ENCODE measurements around the gene EMILIN1. TPM values are rescaled to one million over a fixed set of nuclear protein-coding genes. Genes with fewer than 3 reads are reported as not detected.

Gene EMILIN1
- polyA plus RNA-seq, 1 of the 3 experiments (the other 2 are of a cell fraction): 286 TPM

DNA sequence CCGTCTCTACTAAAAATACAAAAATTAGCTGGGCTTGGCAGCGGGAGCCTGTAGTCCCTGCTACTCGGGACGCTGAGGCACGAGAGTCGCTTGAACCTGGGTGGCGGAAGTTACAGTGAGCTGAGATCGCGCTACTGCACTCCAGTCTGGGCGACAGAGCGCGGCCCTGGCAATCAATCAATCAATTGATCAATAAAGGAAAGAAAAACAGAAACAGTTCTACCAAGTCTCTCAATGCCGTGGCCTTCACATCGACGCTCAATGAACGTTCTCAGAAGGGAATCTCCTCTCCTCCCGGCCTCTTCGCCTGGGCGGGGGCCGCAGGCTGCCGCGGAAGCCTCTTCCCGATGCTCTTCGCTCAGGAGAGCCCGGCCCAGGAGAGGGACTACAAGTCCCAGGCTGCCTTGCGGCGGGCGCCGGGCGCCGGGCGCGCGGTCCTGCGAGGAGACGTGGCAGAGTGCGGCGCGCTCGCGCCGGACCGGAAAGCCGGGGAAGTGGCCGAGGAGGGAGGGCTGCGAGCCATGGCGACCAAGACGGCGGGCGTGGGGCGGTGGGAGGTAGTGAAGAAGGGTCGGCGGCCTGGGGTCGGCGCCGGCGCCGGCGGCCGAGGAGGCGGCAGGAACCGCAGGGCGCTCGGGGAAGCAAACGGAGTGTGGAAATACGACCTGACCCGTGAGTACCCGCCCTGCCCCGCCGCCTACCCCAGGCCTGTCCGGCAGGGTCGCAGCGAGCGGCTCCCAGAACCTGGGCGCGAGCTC lies 45.7 kb upstream of the EMILIN1 start, which contains the start of gene TMEM214:
TMEM214 (plus strand) TSS at position 471 of the 758 bp plus-strand sequence; CDS start at position 522, 51 bp downstream.
- H3F3A ChIP-seq (replicated peaks; ENCODE audit: insufficient read depth): no peaks in the 10 kb centered on the region
- under 1% methylated on average over 49 of the region's 76 CpGs for WGBS (ENCODE audit: low lambda C conversion rate)
- peak within 1 kb of the TSS; percentile 92 for H3K9ac ChIP-seq
- no peaks in the 10 kb centered on the region for H3K27me3 ChIP-seq (ENCODE audit: insufficient read depth)
- H3K79me2 ChIP-seq (ENCODE audit: insufficient read depth): peaks cover 60% of the 10 kb centered on the region
- peak within 1 kb of the TSS; percentile 95 for H2AFZ ChIP-seq (ENCODE audit: low read depth)
- DNase-seq: peak; percentile 99
- no peaks in the 10 kb centered on the region for H3K9me3 ChIP-seq
- H3K27ac ChIP-seq (ENCODE audit: low read depth in 2 of 2, low read length in 1 of 2): peak within 1 kb of the TSS; percentile 54 to 75; a peak in 2 of 4 replicates
- H3K4me2 ChIP-seq: peak within 1 kb of the TSS; percentile 98
- ChIA-PET POLR2A (interaction anchor here (1.2 to 3.0 kb wide), 5 partner anchors 10 to 54 kb away, joined by 3 to 16 read pairs (median 6); partner anchors contain the start of genes AGBL5, KHK and OST4), CTCF (interaction anchor here (1.0 to 33.3 kb wide), 12 partner anchors 10 to 247 kb away, joined by 3 to 1017 read pairs (median 6); partner anchors contain the start of genes AGBL5, EMILIN1, KHK and MAPRE3)
- H3K9me2 ChIP-seq: no peaks in the 10 kb centered on the region
- peaks cover 28 to 32% of the 10 kb centered on the region in 2 experiments for H3K36me3 ChIP-seq (replicated peaks in 1 of 2; ENCODE audit: control insufficient read depth in 1 of 2, insufficient read depth in 2 of 2, low read length in 1 of 2)
- no peaks in the 10 kb centered on the region; the same call in 1 of the 2 replicates for H4K20me1 ChIP-seq (ENCODE audit: insufficient read depth)
- peaks cover 8 to 17% of the 10 kb centered on the region in 2 experiments; a peak in 3 of 4 replicates for H3K4me1 ChIP-seq (ENCODE audit: control insufficient read depth in 1 of 2, insufficient read depth in 2 of 2, low read depth in 1 of 2, low read length in 1 of 2)
- H3K4me3 ChIP-seq (ENCODE audit: low read depth in 2 of 2, low read length in 1 of 2): peak within 1 kb of the TSS; percentile 87 to 95
- TF ChIP-seq FOSL2 (IDR thresholded peaks at IDR 0.05; ENCODE audit: borderline replicate concordance, low read depth) (no peak), SIN3A (IDR thresholded peaks at IDR 0.05; ENCODE audit: borderline replicate concordance, low read depth, low read length) (peak; percentile 90; the same call in 1 of the 2 replicates), FOXJ3 (CRISPR knock-in tag; IDR thresholded peaks at IDR 0.05) (no peak), RAD21 (IDR thresholded peaks at IDR 0.05; ENCODE audit: low read length) (no peak), MEF2A (IDR thresholded peaks at IDR 0.05; ENCODE audit: borderline replicate concordance, low read depth) (no peak), RXRA (IDR thresholded peaks at IDR 0.05; ENCODE audit: borderline replicate concordance, low read depth) (no peak), YY1 (IDR thresholded peaks at IDR 0.05; ENCODE audit: low read depth) (no peak), NFIC (IDR thresholded peaks at IDR 0.05; ENCODE audit: borderline replicate concordance) (no peak), POLR2AphosphoS5 (IDR thresholded peaks at IDR 0.05; ENCODE audit: low read depth, low read length) (peak; percentile 85), REST (IDR thresholded peaks at IDR 0.05; ENCODE audit: low read depth, low read length) (no peak; the same call in 1 of the 2 replicates), TAF1 (IDR thresholded peaks at IDR 0.05; ENCODE audit: borderline replicate concordance, low read depth, low read length) (peak; percentile 76), MXI1 (IDR thresholded peaks at IDR 0.05; ENCODE audit: low read depth, low read length) (peak; percentile 96), NRF1 (IDR thresholded peaks at IDR 0.05; ENCODE audit: low read depth, low read length) (peak; percentile 54), CHD2 (IDR thresholded peaks at IDR 0.05; ENCODE audit: low read length, partially characterized antibody) (peak; percentile 91), ELF1 (IDR thresholded peaks at IDR 0.05) (peak; percentile 62), GATA2 (CRISPR knock-in tag; IDR thresholded peaks at IDR 0.05) (no peak)
- TF ChIP-seq, protein P1, sequence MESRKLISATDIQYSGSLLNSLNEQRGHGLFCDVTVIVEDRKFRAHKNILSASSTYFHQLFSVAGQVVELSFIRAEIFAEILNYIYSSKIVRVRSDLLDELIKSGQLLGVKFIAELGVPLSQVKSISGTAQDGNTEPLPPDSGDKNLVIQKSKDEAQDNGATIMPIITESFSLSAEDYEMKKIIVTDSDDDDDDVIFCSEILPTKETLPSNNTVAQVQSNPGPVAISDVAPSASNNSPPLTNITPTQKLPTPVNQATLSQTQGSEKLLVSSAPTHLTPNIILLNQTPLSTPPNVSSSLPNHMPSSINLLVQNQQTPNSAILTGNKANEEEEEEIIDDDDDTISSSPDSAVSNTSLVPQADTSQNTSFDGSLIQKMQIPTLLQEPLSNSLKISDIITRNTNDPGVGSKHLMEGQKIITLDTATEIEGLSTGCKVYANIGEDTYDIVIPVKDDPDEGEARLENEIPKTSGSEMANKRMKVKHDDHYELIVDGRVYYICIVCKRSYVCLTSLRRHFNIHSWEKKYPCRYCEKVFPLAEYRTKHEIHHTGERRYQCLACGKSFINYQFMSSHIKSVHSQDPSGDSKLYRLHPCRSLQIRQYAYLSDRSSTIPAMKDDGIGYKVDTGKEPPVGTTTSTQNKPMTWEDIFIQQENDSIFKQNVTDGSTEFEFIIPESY (IDR thresholded peaks at IDR 0.05; ENCODE audit: borderline replicate concordance, low read depth): peak; percentile 45
- TF ChIP-seq, protein P2, sequence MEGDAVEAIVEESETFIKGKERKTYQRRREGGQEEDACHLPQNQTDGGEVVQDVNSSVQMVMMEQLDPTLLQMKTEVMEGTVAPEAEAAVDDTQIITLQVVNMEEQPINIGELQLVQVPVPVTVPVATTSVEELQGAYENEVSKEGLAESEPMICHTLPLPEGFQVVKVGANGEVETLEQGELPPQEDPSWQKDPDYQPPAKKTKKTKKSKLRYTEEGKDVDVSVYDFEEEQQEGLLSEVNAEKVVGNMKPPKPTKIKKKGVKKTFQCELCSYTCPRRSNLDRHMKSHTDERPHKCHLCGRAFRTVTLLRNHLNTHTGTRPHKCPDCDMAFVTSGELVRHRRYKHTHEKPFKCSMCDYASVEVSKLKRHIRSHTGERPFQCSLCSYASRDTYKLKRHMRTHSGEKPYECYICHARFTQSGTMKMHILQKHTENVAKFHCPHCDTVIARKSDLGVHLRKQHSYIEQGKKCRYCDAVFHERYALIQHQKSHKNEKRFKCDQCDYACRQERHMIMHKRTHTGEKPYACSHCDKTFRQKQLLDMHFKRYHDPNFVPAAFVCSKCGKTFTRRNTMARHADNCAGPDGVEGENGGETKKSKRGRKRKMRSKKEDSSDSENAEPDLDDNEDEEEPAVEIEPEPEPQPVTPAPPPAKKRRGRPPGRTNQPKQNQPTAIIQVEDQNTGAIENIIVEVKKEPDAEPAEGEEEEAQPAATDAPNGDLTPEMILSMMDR (IDR thresholded peaks at IDR 0.05): no peak
- TF ChIP-seq, protein P3, sequence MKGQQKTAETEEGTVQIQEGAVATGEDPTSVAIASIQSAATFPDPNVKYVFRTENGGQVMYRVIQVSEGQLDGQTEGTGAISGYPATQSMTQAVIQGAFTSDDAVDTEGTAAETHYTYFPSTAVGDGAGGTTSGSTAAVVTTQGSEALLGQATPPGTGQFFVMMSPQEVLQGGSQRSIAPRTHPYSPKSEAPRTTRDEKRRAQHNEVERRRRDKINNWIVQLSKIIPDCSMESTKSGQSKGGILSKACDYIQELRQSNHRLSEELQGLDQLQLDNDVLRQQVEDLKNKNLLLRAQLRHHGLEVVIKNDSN (IDR thresholded peaks at IDR 0.05; ENCODE audit: borderline replicate concordance, low read depth): no peak
- TF ChIP-seq, protein P4, sequence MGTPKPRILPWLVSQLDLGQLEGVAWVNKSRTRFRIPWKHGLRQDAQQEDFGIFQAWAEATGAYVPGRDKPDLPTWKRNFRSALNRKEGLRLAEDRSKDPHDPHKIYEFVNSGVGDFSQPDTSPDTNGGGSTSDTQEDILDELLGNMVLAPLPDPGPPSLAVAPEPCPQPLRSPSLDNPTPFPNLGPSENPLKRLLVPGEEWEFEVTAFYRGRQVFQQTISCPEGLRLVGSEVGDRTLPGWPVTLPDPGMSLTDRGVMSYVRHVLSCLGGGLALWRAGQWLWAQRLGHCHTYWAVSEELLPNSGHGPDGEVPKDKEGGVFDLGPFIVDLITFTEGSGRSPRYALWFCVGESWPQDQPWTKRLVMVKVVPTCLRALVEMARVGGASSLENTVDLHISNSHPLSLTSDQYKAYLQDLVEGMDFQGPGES (IDR thresholded peaks at IDR 0.05; ENCODE audit: low read depth, low read length): no peak
- TF ChIP-seq, protein P5, sequence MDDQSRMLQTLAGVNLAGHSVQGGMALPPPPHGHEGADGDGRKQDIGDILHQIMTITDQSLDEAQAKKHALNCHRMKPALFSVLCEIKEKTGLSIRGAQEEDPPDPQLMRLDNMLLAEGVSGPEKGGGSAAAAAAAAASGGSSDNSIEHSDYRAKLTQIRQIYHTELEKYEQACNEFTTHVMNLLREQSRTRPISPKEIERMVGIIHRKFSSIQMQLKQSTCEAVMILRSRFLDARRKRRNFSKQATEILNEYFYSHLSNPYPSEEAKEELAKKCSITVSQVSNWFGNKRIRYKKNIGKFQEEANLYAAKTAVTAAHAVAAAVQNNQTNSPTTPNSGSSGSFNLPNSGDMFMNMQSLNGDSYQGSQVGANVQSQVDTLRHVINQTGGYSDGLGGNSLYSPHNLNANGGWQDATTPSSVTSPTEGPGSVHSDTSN (IDR thresholded peaks at IDR 0.05): 0 out of 2 replicates have a peak, but pooled peaks have one; percentile 36

All from SK-N-SH (cell line).